ENCODE results near the gene ALMS1. TPM values are rescaled to one million over a fixed set of nuclear protein-coding genes. Genes with fewer than 3 reads are reported as not detected.

Gene ALMS1
- total and polyA plus RNA-seq, 2 of the 8 experiments (the other 6 are each of a cell fraction or from before 2014, with no cell fraction given), result 21.8 to 45.6 TPM

DNA sequence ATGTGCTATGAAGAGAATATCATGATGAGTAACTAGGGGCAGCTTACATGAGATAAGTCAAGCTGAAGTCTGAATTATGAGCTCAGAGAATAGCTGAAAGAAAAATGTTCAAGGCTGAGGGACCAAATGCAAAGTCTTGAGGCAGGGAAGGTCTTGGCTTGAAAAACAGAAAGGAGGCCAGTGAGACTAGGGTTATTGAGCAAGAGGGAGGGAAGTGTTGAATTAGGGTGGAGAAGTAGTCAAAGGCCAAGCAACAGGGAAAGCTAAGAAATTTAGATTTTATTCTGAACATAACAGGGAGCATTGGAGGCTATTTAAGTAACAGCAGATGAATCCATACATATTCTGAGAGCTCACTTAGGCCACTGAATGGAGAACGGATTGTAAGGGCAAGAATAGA is 11.4 kb upstream of the ALMS1 start (continued):
- TF ChIP-seq, protein P1, sequence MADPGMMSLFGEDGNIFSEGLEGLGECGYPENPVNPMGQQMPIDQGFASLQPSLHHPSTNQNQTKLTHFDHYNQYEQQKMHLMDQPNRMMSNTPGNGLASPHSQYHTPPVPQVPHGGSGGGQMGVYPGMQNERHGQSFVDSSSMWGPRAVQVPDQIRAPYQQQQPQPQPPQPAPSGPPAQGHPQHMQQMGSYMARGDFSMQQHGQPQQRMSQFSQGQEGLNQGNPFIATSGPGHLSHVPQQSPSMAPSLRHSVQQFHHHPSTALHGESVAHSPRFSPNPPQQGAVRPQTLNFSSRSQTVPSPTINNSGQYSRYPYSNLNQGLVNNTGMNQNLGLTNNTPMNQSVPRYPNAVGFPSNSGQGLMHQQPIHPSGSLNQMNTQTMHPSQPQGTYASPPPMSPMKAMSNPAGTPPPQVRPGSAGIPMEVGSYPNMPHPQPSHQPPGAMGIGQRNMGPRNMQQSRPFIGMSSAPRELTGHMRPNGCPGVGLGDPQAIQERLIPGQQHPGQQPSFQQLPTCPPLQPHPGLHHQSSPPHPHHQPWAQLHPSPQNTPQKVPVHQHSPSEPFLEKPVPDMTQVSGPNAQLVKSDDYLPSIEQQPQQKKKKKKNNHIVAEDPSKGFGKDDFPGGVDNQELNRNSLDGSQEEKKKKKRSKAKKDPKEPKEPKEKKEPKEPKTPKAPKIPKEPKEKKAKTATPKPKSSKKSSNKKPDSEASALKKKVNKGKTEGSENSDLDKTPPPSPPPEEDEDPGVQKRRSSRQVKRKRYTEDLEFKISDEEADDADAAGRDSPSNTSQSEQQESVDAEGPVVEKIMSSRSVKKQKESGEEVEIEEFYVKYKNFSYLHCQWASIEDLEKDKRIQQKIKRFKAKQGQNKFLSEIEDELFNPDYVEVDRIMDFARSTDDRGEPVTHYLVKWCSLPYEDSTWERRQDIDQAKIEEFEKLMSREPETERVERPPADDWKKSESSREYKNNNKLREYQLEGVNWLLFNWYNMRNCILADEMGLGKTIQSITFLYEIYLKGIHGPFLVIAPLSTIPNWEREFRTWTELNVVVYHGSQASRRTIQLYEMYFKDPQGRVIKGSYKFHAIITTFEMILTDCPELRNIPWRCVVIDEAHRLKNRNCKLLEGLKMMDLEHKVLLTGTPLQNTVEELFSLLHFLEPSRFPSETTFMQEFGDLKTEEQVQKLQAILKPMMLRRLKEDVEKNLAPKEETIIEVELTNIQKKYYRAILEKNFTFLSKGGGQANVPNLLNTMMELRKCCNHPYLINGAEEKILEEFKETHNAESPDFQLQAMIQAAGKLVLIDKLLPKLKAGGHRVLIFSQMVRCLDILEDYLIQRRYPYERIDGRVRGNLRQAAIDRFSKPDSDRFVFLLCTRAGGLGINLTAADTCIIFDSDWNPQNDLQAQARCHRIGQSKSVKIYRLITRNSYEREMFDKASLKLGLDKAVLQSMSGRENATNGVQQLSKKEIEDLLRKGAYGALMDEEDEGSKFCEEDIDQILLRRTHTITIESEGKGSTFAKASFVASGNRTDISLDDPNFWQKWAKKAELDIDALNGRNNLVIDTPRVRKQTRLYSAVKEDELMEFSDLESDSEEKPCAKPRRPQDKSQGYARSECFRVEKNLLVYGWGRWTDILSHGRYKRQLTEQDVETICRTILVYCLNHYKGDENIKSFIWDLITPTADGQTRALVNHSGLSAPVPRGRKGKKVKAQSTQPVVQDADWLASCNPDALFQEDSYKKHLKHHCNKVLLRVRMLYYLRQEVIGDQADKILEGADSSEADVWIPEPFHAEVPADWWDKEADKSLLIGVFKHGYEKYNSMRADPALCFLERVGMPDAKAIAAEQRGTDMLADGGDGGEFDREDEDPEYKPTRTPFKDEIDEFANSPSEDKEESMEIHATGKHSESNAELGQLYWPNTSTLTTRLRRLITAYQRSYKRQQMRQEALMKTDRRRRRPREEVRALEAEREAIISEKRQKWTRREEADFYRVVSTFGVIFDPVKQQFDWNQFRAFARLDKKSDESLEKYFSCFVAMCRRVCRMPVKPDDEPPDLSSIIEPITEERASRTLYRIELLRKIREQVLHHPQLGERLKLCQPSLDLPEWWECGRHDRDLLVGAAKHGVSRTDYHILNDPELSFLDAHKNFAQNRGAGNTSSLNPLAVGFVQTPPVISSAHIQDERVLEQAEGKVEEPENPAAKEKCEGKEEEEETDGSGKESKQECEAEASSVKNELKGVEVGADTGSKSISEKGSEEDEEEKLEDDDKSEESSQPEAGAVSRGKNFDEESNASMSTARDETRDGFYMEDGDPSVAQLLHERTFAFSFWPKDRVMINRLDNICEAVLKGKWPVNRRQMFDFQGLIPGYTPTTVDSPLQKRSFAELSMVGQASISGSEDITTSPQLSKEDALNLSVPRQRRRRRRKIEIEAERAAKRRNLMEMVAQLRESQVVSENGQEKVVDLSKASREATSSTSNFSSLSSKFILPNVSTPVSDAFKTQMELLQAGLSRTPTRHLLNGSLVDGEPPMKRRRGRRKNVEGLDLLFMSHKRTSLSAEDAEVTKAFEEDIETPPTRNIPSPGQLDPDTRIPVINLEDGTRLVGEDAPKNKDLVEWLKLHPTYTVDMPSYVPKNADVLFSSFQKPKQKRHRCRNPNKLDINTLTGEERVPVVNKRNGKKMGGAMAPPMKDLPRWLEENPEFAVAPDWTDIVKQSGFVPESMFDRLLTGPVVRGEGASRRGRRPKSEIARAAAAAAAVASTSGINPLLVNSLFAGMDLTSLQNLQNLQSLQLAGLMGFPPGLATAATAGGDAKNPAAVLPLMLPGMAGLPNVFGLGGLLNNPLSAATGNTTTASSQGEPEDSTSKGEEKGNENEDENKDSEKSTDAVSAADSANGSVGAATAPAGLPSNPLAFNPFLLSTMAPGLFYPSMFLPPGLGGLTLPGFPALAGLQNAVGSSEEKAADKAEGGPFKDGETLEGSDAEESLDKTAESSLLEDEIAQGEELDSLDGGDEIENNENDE (IDR thresholded peaks at IDR 0.05; ENCODE audit: insufficient replicate concordance, low read length), result no peak
- TF ChIP-seq YY1 (IDR thresholded peaks at IDR 0.05; ENCODE audit: low read depth, low read length) (no peak), HDAC2 (IDR thresholded peaks at IDR 0.05; ENCODE audit: borderline replicate concordance in 1 of 2, low read depth in 2 of 2, low read length in 2 of 2) (no peak), KDM4A (IDR thresholded peaks at IDR 0.05; ENCODE audit: low read depth, low read length, severe bottlenecking) (no peak), CREB1 (IDR thresholded peaks at IDR 0.05) (no peak), CEBPB (IDR thresholded peaks at IDR 0.05; ENCODE audit: low read depth, low read length) (no peak), RNF2 (IDR thresholded peaks at IDR 0.05; ENCODE audit: borderline replicate concordance, low read depth, low read length, missing control alignments, poor library complexity, severe bottlenecking) (no peak), POU5F1 (IDR thresholded peaks at IDR 0.05; ENCODE audit: low read depth, low read length) (no peak), FOSL1 (IDR thresholded peaks at IDR 0.05; ENCODE audit: insufficient read depth, low read depth, low read length) (no peak), TCF12 (IDR thresholded peaks at IDR 0.05; ENCODE audit: low read depth, low read length) (no peak), CHD2 (IDR thresholded peaks at IDR 0.05; ENCODE audit: low read length) (no peak), SP2 (IDR thresholded peaks at IDR 0.05; ENCODE audit: low read length) (no peak)
